Activated CD8-positive, alpha-beta memory T cell treated with anti-CD3 and anti-CD28 coated beads for 1 hour (primary cell): Measurements from ENCODE around the gene ADAMTS16.
"Not testable (repeated sequence)": the region's sequence is repeated elsewhere in the genome, so short reads cannot be mapped to it uniquely, and the experiment has no call there.

Source experiments
- DNase-seq, 2 donors: peaks; one replicate each; pipeline ENCODE4 v3.0.0-alpha.2; 2020; ENCODE audit warnings: low read depth in 1 of 2; ENCODE audit errors: extremely low read depth in 1 of 2

The ADAMTS16 gene, protein sequence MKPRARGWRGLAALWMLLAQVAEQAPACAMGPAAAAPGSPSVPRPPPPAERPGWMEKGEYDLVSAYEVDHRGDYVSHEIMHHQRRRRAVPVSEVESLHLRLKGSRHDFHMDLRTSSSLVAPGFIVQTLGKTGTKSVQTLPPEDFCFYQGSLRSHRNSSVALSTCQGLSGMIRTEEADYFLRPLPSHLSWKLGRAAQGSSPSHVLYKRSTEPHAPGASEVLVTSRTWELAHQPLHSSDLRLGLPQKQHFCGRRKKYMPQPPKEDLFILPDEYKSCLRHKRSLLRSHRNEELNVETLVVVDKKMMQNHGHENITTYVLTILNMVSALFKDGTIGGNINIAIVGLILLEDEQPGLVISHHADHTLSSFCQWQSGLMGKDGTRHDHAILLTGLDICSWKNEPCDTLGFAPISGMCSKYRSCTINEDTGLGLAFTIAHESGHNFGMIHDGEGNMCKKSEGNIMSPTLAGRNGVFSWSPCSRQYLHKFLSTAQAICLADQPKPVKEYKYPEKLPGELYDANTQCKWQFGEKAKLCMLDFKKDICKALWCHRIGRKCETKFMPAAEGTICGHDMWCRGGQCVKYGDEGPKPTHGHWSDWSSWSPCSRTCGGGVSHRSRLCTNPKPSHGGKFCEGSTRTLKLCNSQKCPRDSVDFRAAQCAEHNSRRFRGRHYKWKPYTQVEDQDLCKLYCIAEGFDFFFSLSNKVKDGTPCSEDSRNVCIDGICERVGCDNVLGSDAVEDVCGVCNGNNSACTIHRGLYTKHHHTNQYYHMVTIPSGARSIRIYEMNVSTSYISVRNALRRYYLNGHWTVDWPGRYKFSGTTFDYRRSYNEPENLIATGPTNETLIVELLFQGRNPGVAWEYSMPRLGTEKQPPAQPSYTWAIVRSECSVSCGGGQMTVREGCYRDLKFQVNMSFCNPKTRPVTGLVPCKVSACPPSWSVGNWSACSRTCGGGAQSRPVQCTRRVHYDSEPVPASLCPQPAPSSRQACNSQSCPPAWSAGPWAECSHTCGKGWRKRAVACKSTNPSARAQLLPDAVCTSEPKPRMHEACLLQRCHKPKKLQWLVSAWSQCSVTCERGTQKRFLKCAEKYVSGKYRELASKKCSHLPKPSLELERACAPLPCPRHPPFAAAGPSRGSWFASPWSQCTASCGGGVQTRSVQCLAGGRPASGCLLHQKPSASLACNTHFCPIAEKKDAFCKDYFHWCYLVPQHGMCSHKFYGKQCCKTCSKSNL

DNA sequence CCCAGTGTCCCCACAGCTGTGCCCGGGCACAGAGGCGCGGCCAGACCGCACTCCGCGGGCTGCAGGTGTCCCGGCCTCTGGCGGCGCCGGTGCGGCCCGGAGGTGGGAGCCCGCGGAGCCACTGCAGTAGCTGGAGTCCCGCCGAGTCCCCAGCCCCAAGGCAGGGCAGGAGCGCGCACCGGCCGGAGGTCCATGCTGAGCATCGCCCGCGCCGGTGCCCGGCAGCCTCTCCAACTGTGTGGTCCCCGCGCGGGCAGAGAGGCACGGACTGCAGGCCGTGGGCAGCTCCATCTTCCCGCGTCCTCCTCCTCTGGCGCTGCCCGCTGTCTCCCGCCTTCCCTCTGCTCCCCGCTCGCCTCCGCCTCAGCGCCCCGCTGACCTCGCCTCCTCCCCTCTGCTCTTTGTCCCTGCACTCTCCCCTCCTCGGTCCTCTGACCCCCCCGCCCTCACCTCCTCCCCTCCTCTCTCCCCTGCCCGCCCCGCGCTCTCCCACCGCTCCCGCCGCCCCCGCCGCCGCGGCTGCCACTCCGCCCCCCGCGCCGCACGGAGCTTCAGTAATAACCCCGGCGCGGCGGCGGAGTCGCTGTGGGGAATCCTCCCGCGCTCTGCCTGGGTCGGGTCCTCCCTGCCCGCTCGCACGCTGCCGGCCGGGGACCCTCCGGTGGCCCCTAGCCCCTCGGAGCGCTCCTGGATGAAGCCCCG, at the start of gene ADAMTS16:
Gene ADAMTS16 (plus strand): TSS at position 554 of the 702 bp plus-strand sequence. CDS start 138 bp downstream, at position 692.
- DNase-seq, result no peak

DNA sequence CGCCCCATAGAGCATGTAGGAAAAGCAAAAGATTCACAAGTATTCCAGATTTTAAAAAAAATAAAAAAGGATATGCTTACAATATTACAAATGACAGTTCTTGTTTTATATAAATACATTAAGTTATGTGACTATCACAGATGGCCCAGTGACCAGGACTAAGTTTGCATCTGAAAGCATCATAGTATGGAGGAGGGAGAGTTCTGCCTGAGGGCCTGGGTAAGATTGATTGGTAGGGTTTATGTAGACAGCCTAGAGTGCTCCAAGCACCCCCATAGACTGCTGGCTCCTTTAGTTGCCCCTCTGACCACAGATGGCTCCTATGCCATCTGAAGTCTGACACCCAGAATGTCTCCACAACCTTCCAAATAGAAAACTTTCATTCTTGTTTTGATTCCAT, 48.0 kb upstream of the ADAMTS16 start:
- no peak for DNase-seq

GRCh38 chr5:5100635-5101034, 39.5 kb upstream of the ADAMTS16 start:
- DNase-seq, result no peak

DNA sequence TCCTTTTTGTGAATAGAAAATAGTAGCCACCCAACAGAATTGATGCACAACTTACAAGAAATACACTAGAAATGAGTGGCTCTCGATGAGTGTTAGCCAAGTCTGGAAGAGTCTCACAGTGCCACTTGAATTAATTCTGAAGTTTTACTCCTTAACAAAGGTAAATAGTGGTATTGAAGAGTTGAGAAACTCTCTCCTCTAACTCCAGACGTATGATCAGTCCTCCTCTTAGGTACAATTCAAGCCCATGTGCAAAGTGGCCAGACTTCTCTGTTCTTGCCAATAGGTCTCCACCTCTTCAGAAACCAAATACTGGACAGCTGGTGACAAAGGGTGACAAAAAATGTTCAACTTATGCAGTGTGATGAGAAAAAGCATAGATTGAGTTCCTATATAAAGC, 38.5 kb upstream of the ADAMTS16 start:
- DNase-seq, result no peak

- no peak for DNase-seq
Observed at GRCh38 chr5:5103245-5103644, 36.9 kb upstream of the ADAMTS16 start.

GRCh38 chr5:5104550-5104949, 35.6 kb upstream of the ADAMTS16 start:
- DNase-seq, result no peak

- no peak for DNase-seq
Observed at GRCh38 chr5:5105531-5105930, 34.6 kb upstream of the ADAMTS16 start.

GRCh38 chr5:5116956-5117355, 23.2 kb upstream of the ADAMTS16 start:
- DNase-seq, result no peak

DNA sequence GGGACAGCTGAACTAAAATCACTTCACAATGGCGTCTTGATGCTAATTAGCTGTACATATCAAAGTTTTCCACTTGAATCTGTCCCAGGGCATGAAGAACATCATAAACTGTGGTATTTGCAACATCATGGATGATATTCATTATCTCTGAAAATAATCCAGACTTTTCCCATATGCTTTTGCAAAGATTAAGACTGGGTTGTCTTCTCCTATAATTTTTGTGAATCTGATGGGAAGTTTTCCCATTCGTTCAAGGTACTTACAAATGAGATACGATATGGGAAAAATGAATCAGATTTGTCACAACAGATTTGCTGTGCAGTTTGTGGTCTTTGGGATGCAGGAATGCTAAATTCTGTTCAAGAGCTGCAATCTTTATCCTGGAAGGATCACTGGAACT, 17.4 kb upstream of the ADAMTS16 start:
- no peak for DNase-seq

- DNase-seq, result no peak
Observed at GRCh38 chr5:5124231-5124630, 15.9 kb upstream of the ADAMTS16 start.

DNA sequence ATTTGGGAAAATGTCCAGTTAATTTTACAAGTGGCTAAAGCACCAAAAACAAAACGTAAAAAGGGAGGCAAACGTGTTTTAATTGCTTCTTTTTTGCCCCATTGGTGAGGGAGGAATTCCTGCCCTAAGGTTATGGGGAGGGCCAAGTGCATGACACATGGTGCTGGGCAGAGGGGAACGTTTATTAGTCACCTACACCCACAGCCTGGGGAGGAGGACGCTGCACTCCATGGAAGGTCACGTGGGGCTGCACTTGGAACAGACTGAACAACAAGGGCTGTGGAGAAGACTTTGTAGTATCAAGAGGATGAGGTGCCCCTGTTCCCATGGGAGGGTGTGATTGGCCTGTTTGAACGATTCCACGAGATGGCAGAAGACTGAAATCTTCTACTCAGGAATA, 13.7 kb upstream of the ADAMTS16 start:
- DNase-seq, result no peak

GRCh38 chr5:5128766-5129165, 11.4 kb upstream of the ADAMTS16 start:
- DNase-seq, result no peak

DNA sequence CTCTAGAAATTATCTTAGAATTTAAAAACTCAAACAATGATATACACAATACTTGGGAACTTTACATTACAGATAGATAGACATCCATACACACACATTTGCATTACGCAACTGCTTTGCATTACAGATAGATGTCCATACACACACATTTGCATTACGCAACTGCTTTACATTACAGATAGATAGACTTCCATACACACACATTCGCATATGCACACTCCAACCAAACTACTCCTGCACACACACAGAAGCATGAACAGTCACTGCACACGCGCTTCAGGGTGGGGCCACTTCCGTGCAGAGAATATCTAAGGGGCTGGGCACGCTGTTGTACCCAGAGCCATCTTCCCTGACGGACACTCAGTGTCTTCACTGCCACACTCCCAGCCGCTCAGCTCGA, 7.9 kb upstream of the ADAMTS16 start:
- DNase-seq, result no peak

- DNase-seq, result no peak
Observed at GRCh38 chr5:5132693-5133295, 7.3 kb upstream of the ADAMTS16 start.

DNA sequence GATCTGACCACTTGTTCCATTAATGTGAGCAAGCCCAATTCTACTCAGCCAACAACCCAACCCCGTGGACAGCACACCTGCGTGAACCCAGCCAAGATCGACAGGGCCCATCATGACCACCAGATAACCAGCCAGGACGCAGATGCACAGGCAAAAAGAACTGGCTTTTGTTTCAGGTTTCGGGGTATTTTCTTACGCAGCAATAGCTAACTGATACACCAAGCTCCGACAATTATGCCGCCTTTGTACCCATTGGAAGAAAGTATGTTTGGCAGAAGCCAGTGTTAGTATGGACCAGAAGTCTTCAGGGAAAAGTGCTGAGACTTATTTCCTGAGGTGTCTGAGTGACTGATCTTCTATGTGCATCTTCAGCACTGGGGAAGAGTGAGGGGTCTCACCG, 6.0 kb upstream of the ADAMTS16 start:
- no peak for DNase-seq

DNA sequence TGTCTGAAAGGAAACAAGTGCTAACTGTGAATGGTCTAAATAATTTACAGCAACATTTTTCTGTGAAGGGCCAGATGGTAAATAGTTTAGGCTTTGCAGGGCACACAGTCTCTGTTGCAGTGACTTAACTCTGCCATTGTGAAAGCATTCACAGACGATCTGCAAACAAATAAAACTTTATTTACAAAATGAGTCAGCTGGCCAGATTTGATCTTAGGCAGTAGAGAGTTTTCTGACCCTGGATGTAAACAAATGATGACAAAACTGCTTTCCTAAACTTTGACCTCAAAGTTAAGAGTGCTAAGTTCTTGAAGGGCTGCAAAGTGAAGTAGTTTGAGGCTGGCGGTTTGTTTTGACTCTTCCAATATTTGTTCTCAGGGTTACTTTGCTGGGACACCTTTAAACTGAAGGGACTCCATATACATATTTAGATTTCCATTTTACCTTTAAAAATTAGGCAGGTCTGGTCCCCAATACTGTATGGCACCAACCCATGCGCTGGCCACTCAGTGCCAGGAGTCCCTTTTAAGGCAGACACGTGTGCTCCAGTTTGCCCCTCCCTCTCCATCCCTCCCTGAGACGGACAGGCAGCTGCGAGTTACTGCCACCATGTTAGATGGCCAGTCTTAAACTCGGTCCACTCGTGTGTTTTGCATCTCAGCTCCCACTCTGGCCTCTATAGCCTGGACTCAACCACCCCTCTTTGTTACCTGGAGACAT, 4.0 kb upstream of the ADAMTS16 start:
- DNase-seq, result no peak

- not testable (repeated sequence) for DNase-seq
Observed at GRCh38 chr5:5137851-5138250, 2.3 kb upstream of the ADAMTS16 start.

GRCh38 chr5:5139336-5139776, 774 bp upstream of the ADAMTS16 start:
- DNase-seq, result no peak
